HCT116 (cell line): ENCODE measurements around the gene MKRN1. TPM values are rescaled to one million over a fixed set of nuclear protein-coding genes. Genes with fewer than 3 reads are reported as not detected.
A peak's percentile ranks its signal among the peaks of the same experiment; 100 is the strongest.

Experiments
- ATAC-seq: fragments of 200-7000 bp; cut with Tn5 transposase; 2 replicates; pipeline ENCODE4 v1.9.1; 2020; ENCODE audit warnings: mild to moderate bottlenecking, moderate library complexity
- BruUV-seq: library from RNA; stranded (reverse); fragments of 400-500 nt; replicated peaks from 2 replicates; lab custom pipeline; 2021; lab: Mats Ljungman, UMichigan
- CTCF ChIA-PET: fragments of 300-600 bp; sonication (Branson Sonifier 250); formaldehyde crosslinking; loops from one replicate; lab custom pipeline; 2021; ENCODE audit warnings: antibody characterized with exemption; lab: Charles Lee
- POLR2A ChIA-PET: fragments of 300-600, 350-600 bp; sonication (Branson Sonifier 250); formaldehyde crosslinking; loops from one replicate; lab custom pipeline; 2021; ENCODE audit warnings: antibody characterized with exemption; lab: Charles Lee
- RAD21 ChIA-PET, 2 experiments: fragments of 300-600 bp; sonication (Branson Sonifier 250); formaldehyde crosslinking; loops; one replicate each; lab custom pipeline; 2023; ENCODE audit warnings: low total read pairs in 2 of 2; ENCODE audit not compliant: uncharacterized antibody in 2 of 2, unreplicated experiment in 2 of 2, low non-redundant PET in 1 of 2; lab: Charles Lee
- DNase-seq: peaks from one replicate; pipeline ENCODE4 v3.0.0-alpha.2; 2010; ENCODE audit warnings: low read depth, low spot score
- H2AFZ ChIP-seq: fragments of 200-600 bp; shearing (Covaris generic), sonication (generic); 2 replicates; pipeline ENCODE4 v1.6.1; 2017; ENCODE audit warnings: low read depth, mixed run types, mixed read lengths, antibody characterized with exemption, low read length; ENCODE audit not compliant: poor library complexity, severe bottlenecking
- H3K27ac ChIP-seq: 2 replicates; pipeline ENCODE4 v1.5.1; 2012; ENCODE audit warnings: low read depth, low read length
- H3K27me3 ChIP-seq: fragments of 200-600 bp; sonication (generic); 2 replicates; pipeline ENCODE4 v1.6.1; 2016; ENCODE audit warnings: mixed run types, low read length, mixed read lengths; ENCODE audit not compliant: insufficient read depth
- H3K36me3 ChIP-seq, 2 experiments: fragments of 200-500 bp in 1 of 2; fragments of 200-600 bp in 1 of 2; sonication (Bioruptor generic) in 1 of 2; sonication (generic) in 1 of 2; 2 replicates each; pipeline versions ENCODE4 v1.5.1 to v1.6.1; 2014 to 2016; ENCODE audit warnings: low read length in 2 of 2, inconsistent platforms in 1 of 2, mixed read lengths in 1 of 2, mixed run types in 1 of 2; ENCODE audit not compliant: insufficient read depth in 2 of 2, control insufficient read depth in 1 of 2
- H3K4me1 ChIP-seq, 2 experiments: fragments of 200-600 bp in 1 of 2; sonication (generic) in 1 of 2; 2 replicates each; pipeline versions ENCODE4 v1.5.1 to v1.6.1; 2012 to 2017; ENCODE audit warnings: low read length in 2 of 2, inconsistent platforms in 1 of 2, mild to moderate bottlenecking in 1 of 2, mixed read lengths in 1 of 2, mixed run types in 1 of 2, moderate library complexity in 1 of 2; ENCODE audit not compliant: insufficient read depth in 2 of 2, control insufficient read depth in 1 of 2
- H3K4me2 ChIP-seq: fragments of 200-600 bp; sonication (generic); 2 replicates; pipeline ENCODE4 v1.6.1; 2017; ENCODE audit warnings: mixed run types, low read length, mixed read lengths
- H3K4me3 ChIP-seq, 2 experiments: fragments of 200-600 bp in 1 of 2; sonication (generic) in 1 of 2; replicated peaks in 1 of 2; 2 replicates each; pipeline ENCODE4 v1.5.1; 2011 to 2016; ENCODE audit warnings: low read length in 2 of 2, control low read depth in 1 of 2, low read depth in 1 of 2, mild to moderate bottlenecking in 1 of 2, mixed read lengths in 1 of 2, mixed run types in 1 of 2
- H3K79me2 ChIP-seq: fragments of 200-600 bp; sonication (generic); 2 replicates; pipeline ENCODE4 v1.6.1; 2017; ENCODE audit warnings: mild to moderate bottlenecking, mixed run types, low read length, moderate library complexity, mixed read lengths; ENCODE audit not compliant: insufficient read depth
- H3K9ac ChIP-seq: fragments of 200-600 bp; sonication (generic); 2 replicates; pipeline ENCODE4 v1.6.1; 2016; ENCODE audit warnings: low read length, mixed read lengths
- H3K9me2 ChIP-seq: fragments of 200-600 bp; sonication (generic), shearing (Covaris generic); 2 replicates; pipeline ENCODE4 v1.6.1; 2017; ENCODE audit warnings: mixed run types, mild to moderate bottlenecking, moderate library complexity; ENCODE audit not compliant: insufficient read depth
- H3K9me3 ChIP-seq, 2 experiments: fragments of 200-500 bp in 1 of 2; fragments of 200-600 bp in 1 of 2; sonication (Bioruptor generic) in 1 of 2; sonication (generic) in 1 of 2; 2 replicates each; pipeline ENCODE4 v1.6.1; 2014 to 2017; ENCODE audit warnings: low read length in 2 of 2, mixed read lengths in 2 of 2, inconsistent platforms in 1 of 2, low read depth in 1 of 2, mild to moderate bottlenecking in 1 of 2, mixed run types in 1 of 2, moderate library complexity in 1 of 2; ENCODE audit not compliant: control insufficient read depth in 1 of 2, insufficient read depth in 1 of 2
- H4K20me1 ChIP-seq: fragments of 200-600 bp; sonication (generic), shearing (Covaris generic); 2 replicates; pipeline ENCODE4 v1.6.1; 2017; ENCODE audit warnings: mixed run types, mild to moderate bottlenecking, moderate library complexity; ENCODE audit not compliant: insufficient read depth
- CBX3 ChIP-seq: IDR thresholded peaks from 2 replicates; pipeline ENCODE4 v1.6.1; 2012; ENCODE audit warnings: low read depth
- CEBPB ChIP-seq: IDR thresholded peaks from 2 replicates; pipeline ENCODE4 v1.6.1; 2012; ENCODE audit warnings: low read depth
- CTCF ChIP-seq, 3 experiments: fragments of 200-600 bp in 1 of 3; sonication (generic) in 1 of 3; IDR thresholded peaks in 2 of 3; conservative IDR thresholded peaks in 1 of 3; 2 replicates each; pipeline ENCODE4 v1.5.1; 2012 to 2017; ENCODE audit warnings: low read depth in 2 of 3, low read length in 2 of 3, antibody characterized with exemption in 1 of 3, borderline replicate concordance in 1 of 3, control low read depth in 1 of 3, mild to moderate bottlenecking in 1 of 3, mixed read lengths in 1 of 3, mixed run types in 1 of 3, moderate library complexity in 1 of 3; ENCODE audit not compliant: insufficient read depth in 1 of 3
- EGR1 ChIP-seq: IDR thresholded peaks from 2 replicates; pipeline ENCODE4 v1.6.1; 2012; ENCODE audit warnings: low read depth
- ELF1 ChIP-seq: IDR thresholded peaks from 2 replicates; pipeline ENCODE4 v1.6.1; 2012; ENCODE audit warnings: low read depth, borderline replicate concordance
- EZH2 ChIP-seq: fragments of 200-600 bp; sonication (generic); IDR thresholded peaks from 2 replicates; pipeline ENCODE4 v1.6.1; 2017; ENCODE audit warnings: antibody characterized with exemption, mixed run types
- EZH2phosphoT487 ChIP-seq: fragments of 200-600 bp; IDR thresholded peaks from 2 replicates; pipeline ENCODE4 v1.6.1; 2018; ENCODE audit warnings: antibody characterized with exemption, borderline replicate concordance
- FOSL1 ChIP-seq: IDR thresholded peaks from 2 replicates; pipeline ENCODE4 v1.6.1; 2012; ENCODE audit warnings: low read depth
- JUND ChIP-seq: IDR thresholded peaks from 2 replicates; pipeline ENCODE4 v1.6.1; 2012
- POLR2A ChIP-seq: IDR thresholded peaks from 2 replicates; pipeline ENCODE4 v1.7.0; 2011; ENCODE audit warnings: borderline replicate concordance; ENCODE audit not compliant: insufficient read depth, insufficient read length; ENCODE audit errors: extremely low read depth
- POLR2AphosphoS5 ChIP-seq: IDR thresholded peaks from 2 replicates; pipeline ENCODE4 v1.6.1; 2011; ENCODE audit warnings: mild to moderate bottlenecking, low read depth, low read length, moderate library complexity
- SIN3A ChIP-seq: IDR thresholded peaks from 2 replicates; pipeline ENCODE4 v1.6.1; 2012; ENCODE audit warnings: low read depth
- SP1 ChIP-seq: IDR thresholded peaks from 2 replicates; pipeline ENCODE4 v1.6.1; 2012; ENCODE audit warnings: low read depth
- SRF ChIP-seq: IDR thresholded peaks from 2 replicates; pipeline ENCODE4 v1.6.1; 2012; ENCODE audit warnings: low read depth
- TCF7L2 ChIP-seq: IDR thresholded peaks from 2 replicates; pipeline ENCODE4 v1.7.0; 2011; ENCODE audit warnings: borderline replicate concordance, inconsistent platforms; ENCODE audit not compliant: insufficient read depth, insufficient read length; ENCODE audit errors: extremely low read depth
- YY1 ChIP-seq: IDR thresholded peaks from 2 replicates; pipeline ENCODE4 v1.6.1; 2011; ENCODE audit warnings: low read length, low read depth, moderate library complexity, mild to moderate bottlenecking; ENCODE audit not compliant: insufficient replicate concordance; ENCODE audit errors: extremely low read depth
- ZFX ChIP-seq: fragments of 450-650 bp; IDR thresholded peaks from 2 replicates; pipeline ENCODE4 v1.6.1; 2017
- ZNF274 ChIP-seq: fragments of 200-500 bp; sonication (Bioruptor generic); IDR thresholded peaks from 2 replicates; pipeline ENCODE4 v1.6.1; 2014; ENCODE audit warnings: mild to moderate bottlenecking, low read depth, low read length, inconsistent platforms
- intact Hi-C: fragments of 100-400 bp; cut with micrococcal nuclease; formaldehyde crosslinking; loops from 2 replicates; pipeline ENCODE4 v1.10.0; 2022
- total RNA-seq: library from RNA; stranded (reverse); gene quantifications from one replicate; pipeline ENCODE4 v1.2.1, GENCODE V29; 2021; ENCODE audit not compliant: unreplicated experiment
- TF ChIP-seq, protein P1 (sequence below): IDR thresholded peaks from 2 replicates; pipeline ENCODE4 v1.6.1; 2012
- TF ChIP-seq, protein P2 (sequence below): IDR thresholded peaks from 2 replicates; pipeline ENCODE4 v1.6.1; 2012
- TF ChIP-seq, protein P3 (sequence below): IDR thresholded peaks from 2 replicates; pipeline ENCODE4 v1.6.1; 2011; ENCODE audit warnings: mild to moderate bottlenecking, low read length, moderate library complexity; ENCODE audit not compliant: insufficient replicate concordance; ENCODE audit errors: extremely low read depth

Gene MKRN1
- total RNA-seq, 1 experiment from 2014 or later = 95.0 TPM

DNA sequence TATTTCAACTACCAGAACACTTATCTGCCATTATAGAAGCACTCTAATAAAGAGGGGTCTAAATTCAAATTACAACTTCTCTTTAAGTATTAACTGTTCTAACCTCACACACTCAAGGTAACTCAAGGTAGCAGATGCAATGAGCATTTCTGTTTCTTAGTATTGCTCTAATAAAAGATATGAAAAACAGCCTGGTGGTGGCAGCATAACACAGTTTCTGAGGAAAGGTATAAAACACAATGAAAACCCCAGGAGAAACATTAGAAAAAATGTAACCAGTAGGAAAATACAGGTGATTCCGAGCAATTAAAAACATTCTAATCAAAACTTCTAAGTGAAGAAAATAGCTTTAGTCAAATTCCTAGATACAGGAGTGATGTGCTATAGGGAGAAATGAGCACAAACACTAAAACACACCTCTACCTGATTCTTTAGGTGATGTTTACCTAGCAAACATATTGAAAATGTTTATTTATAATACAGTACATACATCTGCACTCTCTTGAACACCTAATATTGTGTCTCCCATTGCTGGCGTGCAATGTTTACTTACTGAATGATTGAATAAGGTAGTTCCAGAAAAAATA lies 3.5 kb downstream of the MKRN1 start (continued):
- TF ChIP-seq ELF1 (no peak), SIN3A (0 out of 2 replicates have a peak, but pooled peaks have one; percentile 20), FOSL1 (no peak), JUND (no peak), TCF7L2 (no peak), ZFX (no peak), ZNF274 (no peak), YY1 (no peak), SRF (no peak), EZH2phosphoT487 (no peak)
- TF ChIP-seq, protein P1, sequence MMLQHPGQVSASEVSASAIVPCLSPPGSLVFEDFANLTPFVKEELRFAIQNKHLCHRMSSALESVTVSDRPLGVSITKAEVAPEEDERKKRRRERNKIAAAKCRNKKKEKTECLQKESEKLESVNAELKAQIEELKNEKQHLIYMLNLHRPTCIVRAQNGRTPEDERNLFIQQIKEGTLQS = no peak

DNA sequence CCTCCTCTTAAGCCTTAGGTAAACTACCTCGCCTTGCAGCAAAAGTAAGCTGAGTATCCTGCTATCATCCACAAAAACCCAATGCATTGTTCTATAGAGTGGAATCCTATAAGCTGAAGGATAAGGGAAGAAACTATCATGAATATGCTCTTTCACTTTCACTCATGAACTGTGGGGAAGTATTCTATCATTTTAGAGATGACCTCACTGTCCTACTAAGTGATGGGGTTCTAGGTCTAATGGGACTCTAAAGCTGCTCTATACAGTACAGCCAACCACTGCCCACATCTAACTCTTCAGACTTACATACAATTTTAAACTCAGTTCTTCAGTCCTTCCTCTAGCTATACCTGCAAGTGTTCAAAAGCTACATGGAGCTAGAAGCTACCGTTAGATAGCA lies 16.2 kb downstream of the MKRN1 start:
- H3K79me2 ChIP-seq = peaks cover 10% of the 10 kb centered on the region; the same call in 1 of the 2 replicates
- peaks cover 5 to 6% of the 10 kb centered on the region in 2 experiments; a peak in 2 of 4 replicates for H3K36me3 ChIP-seq
- H3K9me3 ChIP-seq = no peaks in the 10 kb centered on the region
- RAD21 ChIA-PET = no interaction called here
- ATAC-seq (no peak), DNase-seq (no peak)
- H3K9me2 ChIP-seq = no peaks in the 10 kb centered on the region
- no peak overlapping the region for H3K27ac ChIP-seq
- no peaks in the 10 kb centered on the region for H4K20me1 ChIP-seq
- POLR2A ChIA-PET = no interaction called here
- H2AFZ ChIP-seq = no peak overlapping the region
- H3K27me3 ChIP-seq = no peaks in the 10 kb centered on the region
- CTCF ChIA-PET = no interaction called here
- no peak overlapping the region for H3K9ac ChIP-seq
- H3K4me1 ChIP-seq = no peaks in the 10 kb centered on the region
- no TSS peak for BruUV-seq
- H3K4me3 ChIP-seq = no peak overlapping the region
- H3K4me2 ChIP-seq = no peak overlapping the region
- intact Hi-C loops = no loop called here
- no peak for TF ChIP-seq EZH2
- TF ChIP-seq EZH2phosphoT487 = no peak
- no peak for TF ChIP-seq ELF1
- TF ChIP-seq CEBPB = no peak
- TF ChIP-seq, protein P2, sequence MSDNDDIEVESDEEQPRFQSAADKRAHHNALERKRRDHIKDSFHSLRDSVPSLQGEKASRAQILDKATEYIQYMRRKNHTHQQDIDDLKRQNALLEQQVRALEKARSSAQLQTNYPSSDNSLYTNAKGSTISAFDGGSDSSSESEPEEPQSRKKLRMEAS = no peak
- no peak for TF ChIP-seq FOSL1
- TF ChIP-seq SIN3A = no peak
- no peak for TF ChIP-seq JUND
- TF ChIP-seq POLR2AphosphoS5 = no peak
- TF ChIP-seq EGR1 = no peak
- TF ChIP-seq CBX3 = no peak
- TF ChIP-seq SP1 = no peak
- no peak for TF ChIP-seq POLR2A
- no peak for TF ChIP-seq ZFX
- TF ChIP-seq, protein P3, sequence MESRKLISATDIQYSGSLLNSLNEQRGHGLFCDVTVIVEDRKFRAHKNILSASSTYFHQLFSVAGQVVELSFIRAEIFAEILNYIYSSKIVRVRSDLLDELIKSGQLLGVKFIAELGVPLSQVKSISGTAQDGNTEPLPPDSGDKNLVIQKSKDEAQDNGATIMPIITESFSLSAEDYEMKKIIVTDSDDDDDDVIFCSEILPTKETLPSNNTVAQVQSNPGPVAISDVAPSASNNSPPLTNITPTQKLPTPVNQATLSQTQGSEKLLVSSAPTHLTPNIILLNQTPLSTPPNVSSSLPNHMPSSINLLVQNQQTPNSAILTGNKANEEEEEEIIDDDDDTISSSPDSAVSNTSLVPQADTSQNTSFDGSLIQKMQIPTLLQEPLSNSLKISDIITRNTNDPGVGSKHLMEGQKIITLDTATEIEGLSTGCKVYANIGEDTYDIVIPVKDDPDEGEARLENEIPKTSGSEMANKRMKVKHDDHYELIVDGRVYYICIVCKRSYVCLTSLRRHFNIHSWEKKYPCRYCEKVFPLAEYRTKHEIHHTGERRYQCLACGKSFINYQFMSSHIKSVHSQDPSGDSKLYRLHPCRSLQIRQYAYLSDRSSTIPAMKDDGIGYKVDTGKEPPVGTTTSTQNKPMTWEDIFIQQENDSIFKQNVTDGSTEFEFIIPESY = no peak
- TF ChIP-seq, protein P1 = no peak
- no peak for TF ChIP-seq CTCF (IDR thresholded peaks at IDR 0.05 in 2 of 3, conservative IDR thresholded peaks at IDR 0.05 in 1 of 3; ENCODE audit: borderline replicate concordance in 1 of 3, insufficient read depth in 1 of 3, low read depth in 2 of 3, low read length in 2 of 3)
